ENCODE data around the gene PHF21A.

GRCh38 chr11:46107408-46107718 is 13.9 kb downstream of the PHF21A start:
- TF ChIP-seq CTCF (conservative IDR thresholded peaks at IDR 0.05 in 1 of 2, IDR thresholded peaks at IDR 0.05 in 1 of 2; ENCODE audit: extremely low read depth in 1 of 2, insufficient read depth in 1 of 2, low read depth in 1 of 2, low read length in 2 of 2) = no peak
- TF ChIP-seq EZH2 (IDR thresholded peaks at IDR 0.05; ENCODE audit: borderline replicate concordance, low read length) = no peak

Measured in mammary epithelial cell (primary cell).